Caco-2 (cell line): ENCODE measurements around the gene EIF1AD. TPM values are rescaled to one million over a fixed set of nuclear protein-coding genes. Genes with fewer than 3 reads are reported as not detected.

Source experiments
- BruUV-seq: library from RNA; stranded (reverse); fragments of 400-500 nt; replicated peaks from 2 replicates; lab custom pipeline; 2021; lab: Mats Ljungman, UMichigan
- CTCF ChIA-PET: fragments of 300-600 bp; sonication (Branson Sonifier 250); formaldehyde crosslinking; loops from one replicate; lab custom pipeline; 2022; ENCODE audit warnings: antibody characterized with exemption; lab: Charles Lee
- POLR2A ChIA-PET: fragments of 300-600 bp; sonication (Branson Sonifier 250); formaldehyde crosslinking; loops from one replicate; lab custom pipeline; 2022; ENCODE audit warnings: antibody characterized with exemption; lab: Charles Lee
- DNase-seq, 2 experiments: peaks; one replicate each; pipeline versions ENCODE4 v3.0.0 to v3.0.0-alpha.2; 2020 to 2022
- H3K27me3 ChIP-seq: replicated peaks from 2 replicates; pipeline ENCODE4 v1.6.0; 2011; ENCODE audit warnings: low read length; ENCODE audit not compliant: control insufficient read depth, insufficient read depth
- H3K36me3 ChIP-seq: 2 replicates; pipeline ENCODE4 v1.5.1; 2011; ENCODE audit warnings: low read length; ENCODE audit not compliant: control insufficient read depth, insufficient read depth
- H3K4me1 ChIP-seq: fragments of 250-450 bp; sonication (Bioruptor Pico); 2 replicates; pipeline ENCODE4 v1.5.1; 2020; ENCODE audit warnings: mild to moderate bottlenecking
- H3K4me3 ChIP-seq: 2 replicates; pipeline ENCODE4 v1.5.1; 2011; ENCODE audit warnings: low read depth, mild to moderate bottlenecking, control low read depth, low read length
- H3K9me3 ChIP-seq: fragments of 250-450 bp; sonication (Bioruptor Pico); 2 replicates; pipeline ENCODE4 v1.5.1; 2020; ENCODE audit warnings: mild to moderate bottlenecking, moderate library complexity
- H3K27ac Mint-ChIP-seq: one replicate; pipeline ENCODE4 v1.8.0; 2022; ENCODE audit warnings: mixed read lengths; ENCODE audit not compliant: unreplicated experiment
- H3K27me3 Mint-ChIP-seq: one replicate; pipeline ENCODE4 v1.8.0; 2022; ENCODE audit warnings: mixed read lengths; ENCODE audit not compliant: insufficient read depth, unreplicated experiment
- H3K36me3 Mint-ChIP-seq: one replicate; pipeline ENCODE4 v1.8.0; 2022; ENCODE audit warnings: mild to moderate bottlenecking, mixed read lengths; ENCODE audit not compliant: insufficient read depth, unreplicated experiment
- H3K4me1 Mint-ChIP-seq: one replicate; pipeline ENCODE4 v1.8.0; 2022; ENCODE audit warnings: low read depth, mixed read lengths; ENCODE audit not compliant: unreplicated experiment
- H3K4me3 Mint-ChIP-seq: one replicate; pipeline ENCODE4 v1.8.0; 2022; ENCODE audit warnings: mild to moderate bottlenecking, moderate library complexity, mixed read lengths; ENCODE audit not compliant: unreplicated experiment
- H3K9me3 Mint-ChIP-seq: one replicate; pipeline ENCODE4 v1.8.0; 2022; ENCODE audit warnings: mixed read lengths; ENCODE audit not compliant: unreplicated experiment
- intact Hi-C: fragments of 100-400 bp; cut with micrococcal nuclease; formaldehyde crosslinking; loops from one replicate; pipeline ENCODE4 v1.10.0; 2022; ENCODE audit not compliant: unreplicated experiment
- total RNA-seq: library from RNA; stranded (reverse); gene quantifications from 2 replicates; pipeline ENCODE4 v1.2.3, GENCODE V29; 2022
- TF ChIP-seq, protein P1 (sequence below), 2 experiments: fragments of 200-600 bp in 1 of 2; IDR thresholded peaks; 1 replicate in 1 of 2; 2 replicates in 1 of 2; pipeline versions ENCODE4 v1.5.1 to v1.8.0; 2011 to 2022; ENCODE audit warnings: antibody characterized with exemption in 1 of 2, control low read depth in 1 of 2, inconsistent platforms in 1 of 2, low read depth in 1 of 2, low read length in 1 of 2, mild to moderate bottlenecking in 1 of 2, moderate library complexity in 1 of 2; ENCODE audit not compliant: insufficient read depth in 1 of 2, severe bottlenecking in 1 of 2, unreplicated experiment in 1 of 2

Gene EIF1AD
- total RNA-seq, 1 experiment from 2014 or later: 55.3 TPM

DNA sequence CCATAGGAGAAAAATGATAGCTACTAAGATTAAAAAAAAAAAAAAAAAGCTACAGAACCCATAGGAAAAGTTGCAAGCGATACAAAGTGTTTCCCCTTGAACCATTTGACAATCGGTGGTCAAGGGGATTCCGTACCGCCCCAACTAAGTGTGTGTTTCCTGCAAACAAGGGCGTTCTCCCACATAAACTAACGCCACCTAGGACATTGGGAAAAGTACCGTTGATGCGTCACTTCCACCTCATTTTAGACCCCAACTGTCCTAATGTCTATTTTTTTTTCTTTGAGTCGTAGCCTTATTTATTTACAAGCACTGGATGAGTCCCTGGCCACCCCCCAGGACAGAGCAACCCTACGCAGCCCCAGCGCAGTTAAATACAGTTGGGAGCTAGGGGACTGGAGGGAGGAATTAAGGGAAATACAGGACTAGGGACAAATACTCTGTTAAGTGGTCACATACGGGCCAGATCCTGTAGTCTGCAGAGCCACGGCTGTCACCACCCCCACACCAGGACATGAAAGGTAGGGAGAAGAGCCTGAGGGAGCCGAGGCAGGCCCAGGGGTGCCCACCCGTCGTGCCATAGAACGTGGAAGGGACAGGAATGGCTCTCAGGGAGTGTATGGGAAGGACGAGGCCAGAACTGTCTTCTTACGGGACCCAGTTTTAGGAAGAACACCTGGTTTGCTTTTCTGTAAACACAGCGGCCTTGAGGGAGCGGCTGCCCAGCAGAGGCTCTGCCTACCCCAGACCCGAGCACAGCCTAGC, 19.0 kb downstream of the EIF1AD start:
- Histone ChIP-seq H3K36me3 (no peaks in the 10 kb centered on the region), H3K4me3 (no peak overlapping the region), H3K4me1 (no peaks in the 10 kb centered on the region), H3K27me3 (no peaks in the 10 kb centered on the region), H3K9me3 (no peaks in the 10 kb centered on the region)
- H3K27ac Mint-ChIP-seq: no peak overlapping the region
- H3K9me3 Mint-ChIP-seq: no peaks in the 10 kb centered on the region
- POLR2A ChIA-PET: interaction anchor here (0.5 to 0.6 kb wide), 3 partner anchors 10 to 123 kb away, joined by 3 to 5 read pairs (median 4); no protein-coding TSS in a partner anchor
- peaks cover 31% of the 10 kb centered on the region for H3K36me3 Mint-ChIP-seq
- DNase-seq: no peak
- intact Hi-C loops: no loop called here
- CTCF ChIA-PET: interaction anchor here (1.4 kb wide), 1 partner anchor 95 kb away, joined by 3 read pairs; the partner anchor contains the start of gene FIBP
- H3K4me3 Mint-ChIP-seq: no peak overlapping the region
- H3K27me3 Mint-ChIP-seq: no peaks in the 10 kb centered on the region
- TF ChIP-seq, protein P1, sequence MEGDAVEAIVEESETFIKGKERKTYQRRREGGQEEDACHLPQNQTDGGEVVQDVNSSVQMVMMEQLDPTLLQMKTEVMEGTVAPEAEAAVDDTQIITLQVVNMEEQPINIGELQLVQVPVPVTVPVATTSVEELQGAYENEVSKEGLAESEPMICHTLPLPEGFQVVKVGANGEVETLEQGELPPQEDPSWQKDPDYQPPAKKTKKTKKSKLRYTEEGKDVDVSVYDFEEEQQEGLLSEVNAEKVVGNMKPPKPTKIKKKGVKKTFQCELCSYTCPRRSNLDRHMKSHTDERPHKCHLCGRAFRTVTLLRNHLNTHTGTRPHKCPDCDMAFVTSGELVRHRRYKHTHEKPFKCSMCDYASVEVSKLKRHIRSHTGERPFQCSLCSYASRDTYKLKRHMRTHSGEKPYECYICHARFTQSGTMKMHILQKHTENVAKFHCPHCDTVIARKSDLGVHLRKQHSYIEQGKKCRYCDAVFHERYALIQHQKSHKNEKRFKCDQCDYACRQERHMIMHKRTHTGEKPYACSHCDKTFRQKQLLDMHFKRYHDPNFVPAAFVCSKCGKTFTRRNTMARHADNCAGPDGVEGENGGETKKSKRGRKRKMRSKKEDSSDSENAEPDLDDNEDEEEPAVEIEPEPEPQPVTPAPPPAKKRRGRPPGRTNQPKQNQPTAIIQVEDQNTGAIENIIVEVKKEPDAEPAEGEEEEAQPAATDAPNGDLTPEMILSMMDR (IDR thresholded peaks at IDR 0.05; ENCODE audit: insufficient read depth in 1 of 2, low read depth in 1 of 2, low read length in 1 of 2, severe bottlenecking in 1 of 2, unreplicated experiment in 1 of 2): no peak
- no peaks in the 10 kb centered on the region for H3K4me1 Mint-ChIP-seq
- BruUV-seq: TSS peak; percentile 11

DNA sequence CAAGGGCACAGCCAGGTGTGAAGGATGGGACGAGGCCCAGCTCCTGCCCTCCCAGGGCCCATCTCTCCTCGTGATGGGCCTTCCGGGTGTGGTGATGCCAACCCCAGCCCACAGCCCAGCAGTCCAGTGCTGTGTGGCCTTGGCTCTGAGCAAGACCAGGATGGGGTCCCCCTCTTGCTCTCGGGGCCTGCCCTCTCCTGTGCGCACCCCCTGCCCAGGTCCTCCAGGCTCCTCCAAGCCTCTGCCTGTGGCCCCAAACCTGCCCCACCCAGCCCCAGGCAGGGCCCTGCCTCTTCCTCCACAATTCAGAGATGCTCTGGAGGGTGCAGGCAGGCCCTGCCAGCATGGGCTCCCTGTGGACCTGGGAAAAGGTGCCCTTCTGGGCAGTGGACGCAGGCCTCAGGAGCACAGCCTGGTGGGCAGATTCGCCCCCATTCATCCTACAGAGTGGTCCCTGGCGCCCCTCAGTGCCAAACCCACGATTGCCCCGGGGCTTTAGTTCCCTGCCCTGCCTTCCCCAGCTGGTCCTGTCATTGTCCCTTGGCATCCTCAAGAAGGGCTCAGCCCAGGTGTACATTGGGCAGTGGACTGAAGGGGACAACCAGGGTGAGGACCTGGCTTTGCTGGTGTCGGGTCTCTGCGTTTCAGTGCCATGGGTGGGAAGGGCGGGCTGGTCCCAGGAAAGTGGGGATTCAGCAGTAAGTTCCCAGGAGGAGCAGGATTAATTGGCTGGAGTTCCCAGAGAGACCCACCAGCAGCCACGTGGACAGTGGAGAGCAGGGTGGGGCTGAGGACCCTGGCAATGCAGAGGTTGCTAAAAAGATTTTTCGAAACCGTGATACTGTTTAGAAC, 19.8 kb downstream of the EIF1AD start:
- Mint-ChIP-seq H3K4me3 (no peak overlapping the region), H3K36me3 (peaks cover 33% of the 10 kb centered on the region), H3K27me3 (no peaks in the 10 kb centered on the region), H3K9me3 (no peaks in the 10 kb centered on the region), H3K4me1 (no peaks in the 10 kb centered on the region), H3K27ac (no peak overlapping the region)
- Histone ChIP-seq H3K36me3 (no peaks in the 10 kb centered on the region), H3K9me3 (no peaks in the 10 kb centered on the region), H3K4me1 (no peaks in the 10 kb centered on the region), H3K27me3 (no peaks in the 10 kb centered on the region), H3K4me3 (no peak overlapping the region)
- ChIA-PET POLR2A (interaction anchor here (0.6 kb wide), 2 partner anchors 11 to 93 kb away, joined by 3 to 5 read pairs; no protein-coding TSS in a partner anchor), CTCF (interaction anchor here (0.6 to 1.4 kb wide), 3 partner anchors 82 to 94 kb away, joined by 3 to 9 read pairs (median 7); partner anchors contain the start of genes FIBP and FOSL1)
- BruUV-seq: no TSS peak
- TF ChIP-seq, protein P1 (IDR thresholded peaks at IDR 0.05; ENCODE audit: insufficient read depth in 1 of 2, low read depth in 1 of 2, low read length in 1 of 2, severe bottlenecking in 1 of 2, unreplicated experiment in 1 of 2): no peak
- DNase-seq: no peak
- intact Hi-C loops: no loop called here

DNA sequence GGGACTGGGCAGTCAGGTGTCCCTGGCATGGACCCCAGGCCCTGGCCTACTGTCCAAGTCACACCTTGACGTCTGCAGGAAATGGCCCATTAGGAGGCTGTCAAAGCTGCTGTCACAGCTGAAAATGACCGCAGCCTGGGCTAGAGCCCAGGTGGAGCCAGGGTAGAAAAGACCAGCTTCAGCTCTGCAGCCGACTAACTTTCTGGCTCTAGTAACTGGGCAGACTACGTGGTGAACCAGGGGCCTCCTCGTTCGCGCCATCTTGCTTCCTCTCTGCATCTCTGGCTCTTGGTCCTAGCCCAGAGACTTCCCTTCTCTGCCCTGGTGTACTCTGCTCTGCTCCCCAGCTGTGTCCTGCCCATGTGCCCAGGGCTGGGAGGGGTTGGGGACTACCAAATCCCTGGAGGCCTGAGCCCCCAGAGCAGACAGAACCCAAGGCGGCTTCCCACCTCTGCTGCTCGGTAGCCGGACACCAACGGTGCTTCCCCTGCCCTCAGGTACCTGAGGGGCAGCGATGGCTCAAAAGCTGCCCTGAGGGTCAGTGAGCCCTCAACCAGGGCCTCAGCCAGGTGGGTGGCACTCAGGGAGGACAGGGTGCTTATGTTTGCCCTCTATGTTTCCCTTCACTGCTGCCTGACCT, 20.7 kb downstream of the EIF1AD start:
- H3K9me3 ChIP-seq: no peaks in the 10 kb centered on the region
- H3K4me3 ChIP-seq: no peak overlapping the region
- no peaks in the 10 kb centered on the region for H3K4me1 Mint-ChIP-seq
- ChIA-PET CTCF (interaction anchor here (0.6 kb wide), 2 partner anchors 35 to 93 kb away, joined by 3 to 9 read pairs; partner anchors contain the start of gene FIBP), POLR2A (no interaction called here)
- H3K36me3 ChIP-seq: no peaks in the 10 kb centered on the region
- no peaks in the 10 kb centered on the region for H3K9me3 Mint-ChIP-seq
- no peaks in the 10 kb centered on the region for H3K27me3 ChIP-seq
- BruUV-seq: no TSS peak
- H3K27ac Mint-ChIP-seq: no peak overlapping the region
- no peaks in the 10 kb centered on the region for H3K4me1 ChIP-seq
- H3K27me3 Mint-ChIP-seq: no peaks in the 10 kb centered on the region
- intact Hi-C loops: no loop called here
- peaks cover 41% of the 10 kb centered on the region for H3K36me3 Mint-ChIP-seq
- no peak overlapping the region for H3K4me3 Mint-ChIP-seq
- no peak for DNase-seq
- TF ChIP-seq, protein P1 (IDR thresholded peaks at IDR 0.05; ENCODE audit: insufficient read depth in 1 of 2, low read depth in 1 of 2, low read length in 1 of 2, severe bottlenecking in 1 of 2, unreplicated experiment in 1 of 2): no peak
